SU-DHL-6 (cell line): ENCODE results near the gene KRTAP4-3.

Experiments used
- H2AFZ ChIP-seq: fragments of 200-600 bp; sonication (generic); 2 replicates; pipeline ENCODE4 v1.6.1; 2014; ENCODE audit warnings: low read depth, mild to moderate bottlenecking, moderate library complexity, mixed read lengths, antibody characterized with exemption, low read length; ENCODE audit not compliant: severe bottlenecking
- H3F3A ChIP-seq: fragments of 200-600 bp; shearing (Covaris generic); 2 replicates; pipeline ENCODE4 v1.6.0; 2016; ENCODE audit warnings: antibody characterized with exemption, mild to moderate bottlenecking; ENCODE audit not compliant: insufficient read depth
- H3K27ac ChIP-seq: fragments of 200-600 bp; sonication (generic); 2 replicates; pipeline ENCODE4 v1.5.1; 2016; ENCODE audit warnings: low read depth, mild to moderate bottlenecking, low read length, moderate library complexity, mixed read lengths
- H3K27me3 ChIP-seq: fragments of 200-600 bp; sonication (generic), shearing (Covaris generic); 2 replicates; pipeline ENCODE4 v1.6.0; 2014; ENCODE audit warnings: mild to moderate bottlenecking, low read length
- H3K36me3 ChIP-seq: fragments of 200-600 bp; sonication (generic); 2 replicates; pipeline ENCODE4 v1.6.1; 2014; ENCODE audit warnings: mild to moderate bottlenecking, low read length, mixed read lengths
- H3K4me2 ChIP-seq: fragments of 300-600, 200-600 bp; shearing (Covaris generic), sonication (generic); 2 replicates; pipeline ENCODE4 v1.6.0; 2014; ENCODE audit warnings: low read length, low read depth, mild to moderate bottlenecking; ENCODE audit not compliant: poor library complexity, severe bottlenecking
- H3K4me3 ChIP-seq: fragments of 200-600 bp; sonication (generic); 2 replicates; pipeline ENCODE4 v1.5.1; 2014; ENCODE audit warnings: antibody characterized with exemption, low read length, mild to moderate bottlenecking, mixed read lengths; ENCODE audit not compliant: insufficient read depth, poor library complexity, severe bottlenecking
- H3K79me2 ChIP-seq: fragments of 200-600 bp; sonication (generic); 2 replicates; pipeline ENCODE4 v1.6.1; 2014; ENCODE audit warnings: mild to moderate bottlenecking, low read length, moderate library complexity; ENCODE audit not compliant: insufficient read depth
- H3K9ac ChIP-seq: fragments of 200-600 bp; sonication (generic); 2 replicates; pipeline ENCODE4 v1.7.0; 2014; ENCODE audit warnings: mild to moderate bottlenecking, low read length
- H3K9me2 ChIP-seq: fragments of 200-600 bp; sonication (generic); replicated peaks from 2 replicates; pipeline ENCODE4 v1.6.1; 2014; ENCODE audit warnings: low read length; ENCODE audit not compliant: insufficient read depth
- H3K9me3 ChIP-seq: fragments of 200-600 bp; sonication (generic); 2 replicates; pipeline ENCODE4 v1.6.1; 2014; ENCODE audit warnings: low read length, mixed read lengths; ENCODE audit not compliant: insufficient read depth
- H4K20me1 ChIP-seq: fragments of 200-600 bp; sonication (generic); 2 replicates; pipeline ENCODE4 v1.6.1; 2014; ENCODE audit warnings: low read depth, mild to moderate bottlenecking, antibody characterized with exemption, low read length, moderate library complexity, mixed read lengths
- CTCF ChIP-seq: fragments of 200-600 bp; sonication (generic); IDR thresholded peaks from one replicate; pipeline ENCODE4 v1.5.1; 2017; ENCODE audit warnings: antibody characterized with exemption, mild to moderate bottlenecking, low read length, moderate library complexity; ENCODE audit not compliant: insufficient read depth, poor library complexity, severe bottlenecking
- EZH2phosphoT487 ChIP-seq: fragments of 200-600 bp; sonication (generic), shearing (Covaris generic); conservative IDR thresholded peaks from 2 replicates; pipeline ENCODE4 v1.6.1; 2018; ENCODE audit warnings: mild to moderate bottlenecking, antibody characterized with exemption, low read length, moderate library complexity, mixed read lengths

Gene KRTAP4-3

GRCh38 chr17:41184480-41184961 lies 16.5 kb upstream of the KRTAP4-3 start, which contains the start of gene KRTAP4-1:
KRTAP4-1 (minus strand) TSS chr17:41184911; CDS start chr17:41184854, 57 bp downstream.
- Histone ChIP-seq H3K4me2 (no peak within 1 kb of the TSS), H3K27me3 (0 out of 2 replicates have a peak, but pooled peaks cover 3% of the 10 kb centered on the region), H3K9ac (no peak within 1 kb of the TSS), H3K9me2 (no peaks in the 10 kb centered on the region), H3K9me3 (no peaks in the 10 kb centered on the region), H4K20me1 (no peaks in the 10 kb centered on the region), H2AFZ (no peak within 1 kb of the TSS), H3K27ac (no peak within 1 kb of the TSS), H3K79me2 (no peaks in the 10 kb centered on the region), H3F3A (no peaks in the 10 kb centered on the region), H3K36me3 (no peaks in the 10 kb centered on the region), H3K4me3 (no peak within 1 kb of the TSS)
- TF ChIP-seq EZH2phosphoT487 (no peak), CTCF (no peak)

GRCh38 chr17:41178843-41179616 lies 11.0 kb upstream of the KRTAP4-3 start:
- no peak overlapping the region for H3K4me2 ChIP-seq
- no peaks in the 10 kb centered on the region for H3K79me2 ChIP-seq
- H3K36me3 ChIP-seq, result no peaks in the 10 kb centered on the region
- no peak overlapping the region for H3K9ac ChIP-seq
- H3K27me3 ChIP-seq, result 0 out of 2 replicates have a peak, but pooled peaks cover 3% of the 10 kb centered on the region
- H3K4me3 ChIP-seq, result no peak overlapping the region
- no peaks in the 10 kb centered on the region for H4K20me1 ChIP-seq
- no peak overlapping the region for H3K27ac ChIP-seq
- no peaks in the 10 kb centered on the region for H3F3A ChIP-seq
- H3K9me3 ChIP-seq, result no peaks in the 10 kb centered on the region
- H3K9me2 ChIP-seq, result no peaks in the 10 kb centered on the region
- TF ChIP-seq CTCF (no peak), EZH2phosphoT487 (no peak)
- H2AFZ ChIP-seq, result no peak overlapping the region

- TF ChIP-seq EZH2phosphoT487, result no peak
- TF ChIP-seq CTCF, result no peak
- no peaks in the 10 kb centered on the region for H3F3A ChIP-seq
- H3K27me3 ChIP-seq, result 0 out of 2 replicates have a peak, but pooled peaks cover 3% of the 10 kb centered on the region
- no peak overlapping the region for H3K9ac ChIP-seq
- no peak overlapping the region for H2AFZ ChIP-seq
- H3K79me2 ChIP-seq, result no peaks in the 10 kb centered on the region
- H3K9me3 ChIP-seq, result no peaks in the 10 kb centered on the region
- no peaks in the 10 kb centered on the region for H3K36me3 ChIP-seq
- H3K9me2 ChIP-seq, result no peaks in the 10 kb centered on the region
- no peaks in the 10 kb centered on the region for H4K20me1 ChIP-seq
- H3K27ac ChIP-seq, result no peak overlapping the region
- H3K4me2 ChIP-seq, result no peak overlapping the region
- H3K4me3 ChIP-seq, result no peak overlapping the region
Measured at GRCh38 chr17:41178341-41178740, 10.3 kb upstream of the KRTAP4-3 start.
